A549 treated with AZD2906 at 1 μM for 4 hours (cell line): ENCODE measurements around the gene TMEM33. TPM values are rescaled to one million over a fixed set of nuclear protein-coding genes. Genes with fewer than 3 reads are reported as not detected.

Experiments
- total RNA-seq: library from RNA; stranded (reverse); fragments of 200-300 nt; extraction: Qiagen RNA extraction; gene quantifications from 5 replicates; pipeline ENCODE4 v1.2.3, GENCODE V29; 2022

Gene TMEM33
- 37.1 to 46.4 TPM (median 43.9 TPM) in 5 replicates for total RNA-seq

GRCh38 chr4:41934901-41935651 lies at the start of gene TMEM33:
TMEM33 (plus strand) TSS chr4:41935429; CDS start chr4:41935485, 56 bp downstream.

GRCh38 chr4:41981456-41981855 lies 46.2 kb downstream of the TMEM33 start, which contains the start of gene DCAF4L1:
DCAF4L1 (plus strand) TSS chr4:41981756; CDS start chr4:41981793, 37 bp downstream.

GRCh38 chr4:41990365-41991111 lies 55.3 kb downstream of the TMEM33 start, which contains the start of gene SLC30A9:
SLC30A9 (plus strand) TSS chr4:41990530; CDS start chr4:41990652, 122 bp downstream.

Other genes with a start within 250 kb of the TMEM33 start
- gene PHOX2B, start 186.7 kb upstream of the TMEM33 start, total RNA-seq, result 0.02 to 0.03 TPM in 2 of 5 replicates, not detected in the others
- 0.08 to 0.14 TPM (median 0.09 TPM) in 5 replicates for gene DCAF4L1, start 46.3 kb downstream of the TMEM33 start, total RNA-seq
- gene SLC30A9, start 55.1 kb downstream of the TMEM33 start, total RNA-seq, result 23.8 to 38.1 TPM (median 26.9 TPM) in 5 replicates
- gene BEND4, start 217.2 kb downstream of the TMEM33 start, total RNA-seq, result 0.01 to 0.05 TPM (median 0.03 TPM) in 4 of 5 replicates, not detected in the other